Spleen (tissue), 11 donors: ENCODE data around the gene CXCL14. TPM values are rescaled to one million over a fixed set of nuclear protein-coding genes. Genes with fewer than 3 reads are reported as not detected.

ENCODE experiments used
- DNase-seq: peaks from one replicate; pipeline ENCODE4 v3.0.0-alpha.2; 2020
- H3K27ac ChIP-seq, 8 donors: fragments of 200-600 bp; sonication (generic) in 7 of 8; 1 replicate in 4 of 8; 2 replicates in 4 of 8; pipeline versions ENCODE4 v1.5.0 to v1.8.0; 2016 to 2021; ENCODE audit warnings: inconsistent platforms in 4 of 8, mild to moderate bottlenecking in 4 of 8, moderate library complexity in 1 of 8
- H3K27me3 ChIP-seq, 7 donors: fragments of 200-600 bp; sonication (generic) in 6 of 7; replicated peaks in 1 of 7; 1 replicate in 4 of 7; 2 replicates in 3 of 7; pipeline versions ENCODE4 v1.5.0 to v1.8.0; 2016 to 2021; ENCODE audit warnings: inconsistent platforms in 3 of 7, mild to moderate bottlenecking in 1 of 7
- H3K36me3 ChIP-seq, 6 donors: fragments of 200-600 bp; sonication (generic) in 5 of 6; 1 replicate in 4 of 6; 2 replicates in 2 of 6; pipeline versions ENCODE4 v1.5.0 to v1.8.0; 2016 to 2021; ENCODE audit warnings: inconsistent platforms in 2 of 6
- H3K4me1 ChIP-seq, 6 donors: fragments of 200-600 bp; sonication (generic) in 5 of 6; 1 replicate in 3 of 6; 2 replicates in 3 of 6; pipeline versions ENCODE4 v1.5.0 to v1.8.0; 2016 to 2021; ENCODE audit warnings: inconsistent platforms in 3 of 6
- H3K4me3 ChIP-seq, 8 donors: fragments of 200-600 bp; sonication (generic) in 7 of 8; 1 replicate in 4 of 8; 2 replicates in 4 of 8; pipeline versions ENCODE4 v1.5.0 to v1.8.0; 2016 to 2021; ENCODE audit warnings: inconsistent platforms in 4 of 8, mild to moderate bottlenecking in 4 of 8, moderate library complexity in 2 of 8
- H3K9me3 ChIP-seq, 8 donors: fragments of 200-600 bp; sonication (generic) in 7 of 8; 1 replicate in 4 of 8; 2 replicates in 4 of 8; pipeline versions ENCODE4 v1.5.0 to v1.8.0; 2016 to 2021; ENCODE audit warnings: inconsistent platforms in 4 of 8
- CTCF ChIP-seq, 11 experiments: fragments of 200-600 bp in 7 of 11; fragments of 450-650 bp in 4 of 11; sonication (generic) in 4 of 11; IDR thresholded peaks in 8 of 11; conservative IDR thresholded peaks in 3 of 11; 1 replicate in 7 of 11; 2 replicates in 4 of 11; pipeline versions ENCODE4 v1.4.0 to v1.8.0; 2016 to 2021; ENCODE audit warnings: antibody characterized with exemption in 11 of 11, inconsistent platforms in 4 of 11, mild to moderate bottlenecking in 1 of 11
- POLR2A ChIP-seq, 3 donors: fragments of 450-650 bp; IDR thresholded peaks; one replicate each; pipeline ENCODE4 v1.5.1; 2017; ENCODE audit warnings: antibody characterized with exemption in 3 of 3, mild to moderate bottlenecking in 1 of 3
- POLR2AphosphoS5 ChIP-seq, 3 donors: sonication (generic); formaldehyde crosslinking; IDR thresholded peaks; one replicate each; pipeline ENCODE4 v1.5.1; 2017; ENCODE audit warnings: antibody characterized with exemption in 3 of 3
- WGBS, 5 donors: extraction: QIAGEN DNeasy Blood & Tissue Kit in 3 of 5; methylation state at CpG; one replicate each; pipeline versions ENCODE4 v1.1.5 to v1.1.7; 2013 to 2018; 5-methylcytosine and 5-hydroxymethylcytosine counted together
- intact Hi-C: fragments of 100-400 bp; cut with DNase I; formaldehyde crosslinking; loops from one replicate; pipeline ENCODE4 v1.15.0; 2023; ENCODE audit warnings: low total_unique reads
- polyA plus RNA-seq, 3 donors: library from polyadenylated mRNA; stranded (reverse); fragments of 200-250 nt; gene quantifications; one replicate each; pipeline ENCODE4 v1.2.1, GENCODE V29; 2013
- total RNA-seq, 7 donors: library from RNA; depleted of rRNA in 3 of 7; stranded (reverse); fragments of >200 nt in 3 of 7; fragmentation: NEBNext Ultra II Directional in 4 of 7; extraction: Animal tissue kit (Norgen Biotek cat#: 25700) in 4 of 7; gene quantifications; one replicate each; pipeline versions ENCODE4 v1.1.0 to v1.2.1, GENCODE V29; 2016 to 2021
- donor health status: healthy with polysubstance abuse.
- donor health status: DM: no; HTN: no; CAD: no; lungs with moderate emphysema.
- donor health status: DM: no; HTN: no; CAD: no.
- donor health status: Bipolar disorder and iron deficiency.
- donor health status: healthy.
- donor health status: DM: no; HTN: no; CAD: no.
- donor health status: DM: yes; HTN: yes; CAD: no.

The CXCL14 gene
- total and polyA plus RNA-seq, 10 donors = 10.3 to 67.1 (median 43.5) TPM

GRCh38 chr5:135539430-135540005 is 39.3 kb downstream of the CXCL14 start:
- no peak for DNase-seq
- H3K27me3 ChIP-seq = peaks cover 0 to 100% (median 72%) of the 10 kb centered on the region in 7 donors
- no peaks in the 10 kb centered on the region for H3K9me3 ChIP-seq
- no peaks in the 10 kb centered on the region for H3K36me3 ChIP-seq
- WGBS, 5 donors = 59 to 73% (median 73%) methylated on average over 4 of the region's 4 CpGs
- intact Hi-C loops = no loop called here
- H3K27ac ChIP-seq = no peak overlapping the region
- no peak overlapping the region for H3K4me3 ChIP-seq
- TF ChIP-seq CTCF (IDR thresholded peaks at IDR 0.05 in 8 of 11, conservative IDR thresholded peaks at IDR 0.05 in 3 of 11) (no peak), POLR2A (IDR thresholded peaks at IDR 0.05) (no peak), POLR2AphosphoS5 (IDR thresholded peaks at IDR 0.05) (no peak)
- H3K4me1 ChIP-seq = peaks cover 20 to 44% (median 39%) of the 10 kb centered on the region in 6 donors

DNA sequence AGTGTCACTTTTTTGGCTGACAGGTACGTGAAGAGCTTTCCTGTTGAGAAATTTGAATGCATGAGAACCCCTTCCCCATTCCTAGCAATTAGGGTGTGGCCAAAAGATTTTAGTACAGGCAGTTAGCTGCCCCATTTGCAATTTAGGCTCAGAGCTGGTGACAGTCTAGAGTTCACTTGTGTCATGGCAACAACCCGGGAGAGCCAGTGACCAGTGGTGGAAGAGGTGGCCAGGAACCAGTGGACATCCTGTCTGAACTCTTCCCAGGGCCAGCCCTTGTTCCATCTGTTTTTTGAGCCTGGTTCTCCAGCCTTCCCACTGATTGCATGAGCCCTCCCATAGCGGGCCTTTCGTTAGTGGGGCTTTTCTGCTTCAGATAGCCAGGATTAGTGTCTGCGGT is 40.5 kb downstream of the CXCL14 start:
- intact Hi-C loops = no loop called here
- Histone ChIP-seq H3K4me3 (no peak overlapping the region), H3K36me3 (no peaks in the 10 kb centered on the region), H3K27ac (no peak overlapping the region), H3K9me3 (no peaks in the 10 kb centered on the region), H3K4me1 (peaks cover 9 to 33% (median 27%) of the 10 kb centered on the region in 6 donors), H3K27me3 (peaks cover 0 to 100% (median 71%) of the 10 kb centered on the region in 7 donors)
- no peak for TF ChIP-seq CTCF (IDR thresholded peaks at IDR 0.05 in 8 of 11, conservative IDR thresholded peaks at IDR 0.05 in 3 of 11)
- no peak for TF ChIP-seq POLR2AphosphoS5 (IDR thresholded peaks at IDR 0.05)
- no peak for TF ChIP-seq POLR2A (IDR thresholded peaks at IDR 0.05)
- DNase-seq = no peak
- WGBS, 5 donors = 80 to 91% (median 85%) methylated on average over 5 of the region's 5 CpGs

- Histone ChIP-seq H3K36me3 (no peaks in the 10 kb centered on the region), H3K9me3 (no peaks in the 10 kb centered on the region), H3K27ac (no peak overlapping the region), H3K27me3 (peaks cover 0 to 100% (median 70%) of the 10 kb centered on the region in 7 donors), H3K4me1 (peaks cover 4 to 28% (median 22%) of the 10 kb centered on the region in 6 donors), H3K4me3 (no peak overlapping the region)
- WGBS, 5 donors = 84 to 91% (median 87%) methylated on average over 2 of the region's 2 CpGs
- intact Hi-C loops = no loop called here
- DNase-seq = no peak
- TF ChIP-seq CTCF (IDR thresholded peaks at IDR 0.05 in 8 of 11, conservative IDR thresholded peaks at IDR 0.05 in 3 of 11) (no peak), POLR2AphosphoS5 (IDR thresholded peaks at IDR 0.05) (no peak), POLR2A (IDR thresholded peaks at IDR 0.05) (no peak)
Observed at GRCh38 chr5:135537745-135538144, 41.0 kb downstream of the CXCL14 start.

GRCh38 chr5:135537271-135537670 is 41.5 kb downstream of the CXCL14 start:
- Histone ChIP-seq H3K36me3 (no peaks in the 10 kb centered on the region), H3K9me3 (no peaks in the 10 kb centered on the region), H3K27ac (no peak overlapping the region), H3K4me1 (peaks cover 0 to 23% (median 19%) of the 10 kb centered on the region in 6 donors), H3K4me3 (no peak overlapping the region), H3K27me3 (peaks cover 0 to 100% (median 72%) of the 10 kb centered on the region in 7 donors)
- DNase-seq = no peak
- TF ChIP-seq CTCF (IDR thresholded peaks at IDR 0.05 in 8 of 11, conservative IDR thresholded peaks at IDR 0.05 in 3 of 11) (no peak), POLR2AphosphoS5 (IDR thresholded peaks at IDR 0.05) (no peak), POLR2A (IDR thresholded peaks at IDR 0.05) (no peak)
- WGBS, 5 donors = 46 to 68% (median 56%) methylated on average over 5 to 7 of the region's 7 CpGs
- intact Hi-C loops = no loop called here
